Psoas muscle (tissue), 8 donors: Measurements from ENCODE around the gene SYN1. TPM values are rescaled to one million over a fixed set of nuclear protein-coding genes. Genes with fewer than 3 reads are reported as not detected.
A peak's percentile ranks its signal among the peaks of the same experiment; 100 is the strongest.

Experiments used
- ATAC-seq, 4 donors: fragments of 200-7000 bp; cut with Tn5 transposase; one replicate each; pipeline ENCODE4 v1.9.1; 2020; ENCODE audit warnings: moderate library complexity in 3 of 4, mild to moderate bottlenecking in 2 of 4
- DNase-seq, 2 donors: peaks; one replicate each; pipeline ENCODE4 v3.0.0-alpha.2; 2020
- H3K27ac ChIP-seq: fragments of 200-600 bp; one replicate; pipeline ENCODE4 v1.8.0; 2022
- H3K27me3 ChIP-seq, 3 donors: fragments of 200-600 bp in 1 of 3; one replicate each; pipeline versions ENCODE4 v1.6.1 to v1.8.0; 2013 to 2022; ENCODE audit warnings: low read length in 2 of 3, mild to moderate bottlenecking in 2 of 3, moderate library complexity in 1 of 3; ENCODE audit not compliant: insufficient read depth in 3 of 3
- H3K36me3 ChIP-seq, 2 donors: fragments of 200-600 bp in 1 of 2; one replicate each; pipeline versions ENCODE4 v1.6.1 to v1.8.0; 2013 to 2022; ENCODE audit warnings: low read depth in 1 of 2, mild to moderate bottlenecking in 1 of 2, moderate library complexity in 1 of 2; ENCODE audit not compliant: insufficient read depth in 1 of 2
- H3K4me1 ChIP-seq: fragments of 200-600 bp; one replicate; pipeline ENCODE4 v1.8.0; 2022
- H3K4me3 ChIP-seq: fragments of 200-600 bp; one replicate; pipeline ENCODE4 v1.8.0; 2022; ENCODE audit warnings: mild to moderate bottlenecking
- H3K9me3 ChIP-seq: fragments of 200-600 bp; one replicate; pipeline ENCODE4 v1.8.0; 2022
- CTCF ChIP-seq: fragments of 200-600 bp; IDR thresholded peaks from one replicate; pipeline ENCODE4 v1.8.0; 2022; ENCODE audit warnings: antibody characterized with exemption
- WGBS, 3 donors: extraction: QIAGEN DNeasy Blood & Tissue Kit; methylation state at CpG; one replicate each; pipeline versions ENCODE4 v1.1.6 to v1.1.7; 2013; 5-methylcytosine and 5-hydroxymethylcytosine counted together
- intact Hi-C, 2 donors: fragments of 100-400 bp; cut with DNase I; formaldehyde crosslinking; loops; one replicate each; pipeline versions ENCODE4 v1.11.0 to v1.14.2; 2022
- polyA plus RNA-seq, 3 donors: library from polyadenylated mRNA; stranded (reverse); fragments of 200-250 nt; gene quantifications; one replicate each; pipeline ENCODE4 v1.2.3, GENCODE V29; 2013
- total RNA-seq, 4 donors: library from RNA; stranded (reverse); fragmentation: NEBNext Ultra II Directional in 2 of 4; extraction: Animal tissue kit (Norgen Biotek cat#: 25700) in 2 of 4; gene quantifications; one replicate each; pipeline versions ENCODE4 v1.2.1 to v1.2.4, GENCODE V29; 2021 to 2023
- donor health status: healthy with polysubstance abuse.
- donor health status: DM: no; HTN: no; CAD: no; lungs with moderate emphysema.
- donor health status: Bipolar disorder and iron deficiency.
- donor health status: healthy.
- donor health status: DM: yes; HTN: yes; CAD: no.
- donor health status: DM: no; HTN: no; CAD: no.
- donor health status: DM: no; HTN: no; CAD: no.
- donor health status: DM: yes; HTN: yes; CAD: no.

The SYN1 gene
- total and polyA plus RNA-seq, 7 donors = 0.80 to 7.0 (median 2.3) TPM

DNA sequence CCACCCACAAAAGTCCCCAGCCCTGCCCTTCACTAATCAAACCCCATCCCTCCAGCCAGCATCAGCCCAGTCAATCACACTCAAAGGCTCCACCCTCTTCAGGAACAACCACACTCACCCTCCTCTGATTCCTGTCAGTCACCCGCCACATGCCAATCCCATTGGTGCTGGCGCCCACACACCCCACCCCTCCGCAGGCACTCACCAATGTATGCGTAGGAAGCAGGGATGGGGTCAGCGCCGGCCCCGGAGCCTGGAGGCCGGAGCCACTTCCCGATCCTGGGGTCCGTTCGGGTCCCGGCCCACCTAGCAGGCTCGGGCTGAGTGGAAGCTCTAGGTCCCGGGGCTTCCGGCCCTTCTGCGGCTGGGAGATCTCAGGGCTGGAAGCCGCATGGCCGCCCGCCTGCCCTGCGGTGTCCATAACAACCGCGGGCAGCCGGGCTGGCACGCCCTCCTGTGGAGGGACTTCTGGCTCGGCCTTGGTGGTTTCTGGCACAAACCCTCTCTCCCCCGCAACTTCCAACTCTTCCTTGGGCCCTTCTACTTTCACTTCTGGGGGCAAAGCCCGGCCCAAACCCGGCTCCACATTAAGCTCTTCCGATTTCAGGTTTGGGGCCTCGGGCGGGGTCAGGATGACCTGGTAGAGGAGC lies 18.0 kb upstream of the SYN1 start:
- WGBS, 3 donors = 66 to 74% (median 74%) methylated on average over 14 to 31 of the region's 31 CpGs
- ATAC-seq (peak in 3 of 4 donors; percentile 30 to 46 (median 38)), DNase-seq (peak in 1 of 2 donors; percentile 33)
- Histone ChIP-seq H3K27me3 (peaks cover 0 to under 1% (median 0%) of the 10 kb centered on the region in 3 donors), H3K4me1 (no peaks in the 10 kb centered on the region), H3K27ac (no peak overlapping the region), H3K4me3 (peak overlapping the region; percentile 28), H3K36me3 (peaks cover 2 to 57% of the 10 kb centered on the region in 2 donors), H3K9me3 (no peaks in the 10 kb centered on the region)
- no peak for TF ChIP-seq CTCF
- intact Hi-C loops = no loop called here

DNA sequence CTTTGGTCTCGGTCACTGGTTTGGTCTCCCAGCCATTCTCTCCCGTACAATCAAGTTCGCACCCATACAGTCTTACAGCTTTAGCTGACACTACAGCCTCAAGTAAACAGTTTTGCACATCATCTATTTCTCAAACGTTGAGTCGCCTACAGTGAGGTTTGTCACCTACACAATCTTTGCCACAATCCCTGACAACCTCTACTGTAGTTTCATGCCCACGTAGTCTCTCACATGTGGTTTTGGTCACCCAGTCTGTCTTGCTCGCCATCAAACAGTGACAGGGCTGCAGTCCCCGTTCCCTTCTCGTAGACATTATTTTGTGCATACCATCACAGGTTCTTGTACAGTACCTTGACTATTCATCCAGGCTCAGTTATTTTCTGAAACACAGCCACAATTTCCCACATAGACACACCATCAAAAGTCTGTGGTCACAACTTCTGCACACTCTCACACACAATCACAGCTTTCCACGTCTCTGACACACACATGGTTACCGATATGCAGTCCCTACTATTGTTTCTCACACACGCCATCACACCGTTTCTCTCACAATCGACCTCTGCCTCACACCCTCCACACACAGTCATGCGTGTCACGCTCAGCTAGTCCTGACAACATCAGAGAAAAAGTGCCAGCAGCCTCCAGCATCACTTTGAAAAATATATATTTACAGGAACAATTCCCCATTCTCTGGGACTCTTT lies 15.4 kb upstream of the SYN1 start:
- H3K9me3 ChIP-seq = no peaks in the 10 kb centered on the region
- DNase-seq (no peak), ATAC-seq (no peak)
- no peak for TF ChIP-seq CTCF
- peaks cover 2 to 42% of the 10 kb centered on the region in 2 donors for H3K36me3 ChIP-seq
- no peak overlapping the region for H3K27ac ChIP-seq
- H3K4me3 ChIP-seq = no peak overlapping the region
- WGBS, 3 donors = 82 to 89% (median 87%) methylated on average over 16 of the region's 16 CpGs
- H3K4me1 ChIP-seq = no peaks in the 10 kb centered on the region
- peaks cover 0 to 3% (median 0%) of the 10 kb centered on the region in 3 donors for H3K27me3 ChIP-seq
- intact Hi-C loops = no loop called here

DNA sequence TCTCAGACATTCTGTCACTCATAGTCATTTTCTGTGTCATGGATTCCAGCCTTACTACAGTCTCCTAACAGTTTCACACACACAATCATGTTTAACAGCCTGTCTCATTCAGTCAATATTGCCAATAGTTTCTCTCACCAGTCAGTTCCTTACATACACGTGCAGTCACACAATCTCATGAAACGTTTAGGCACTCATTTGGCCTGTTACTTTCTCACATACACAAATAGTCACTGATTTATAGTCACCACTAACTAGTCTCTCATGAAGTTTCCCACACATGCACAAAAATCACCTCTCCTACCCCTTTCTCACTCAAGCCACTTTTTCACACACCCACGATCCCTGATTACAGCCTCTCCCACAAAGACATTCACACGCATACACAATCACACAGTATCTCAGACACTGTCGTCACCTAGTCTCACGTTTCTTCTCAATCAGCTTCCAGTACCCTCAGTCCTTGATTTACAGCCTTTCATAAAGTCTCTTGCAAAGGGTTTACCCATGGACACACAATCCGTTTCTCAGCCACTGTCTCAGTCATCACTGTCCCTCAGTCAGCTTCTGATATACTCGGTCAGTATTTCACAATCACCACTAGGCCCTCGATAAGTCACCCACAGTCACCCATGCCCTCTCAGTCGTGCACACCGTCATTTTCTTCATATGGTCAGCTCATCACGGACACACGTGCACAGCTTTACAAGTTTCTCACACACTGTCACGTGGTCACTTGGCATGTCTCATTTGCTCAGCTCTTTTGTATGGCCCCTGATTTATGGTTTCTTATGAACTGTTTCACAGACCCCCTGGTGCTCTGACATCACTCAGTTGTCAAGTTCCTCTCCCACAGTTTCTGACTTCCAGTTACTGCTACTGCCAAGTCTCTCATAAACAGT lies 14.3 kb upstream of the SYN1 start:
- Histone ChIP-seq H3K4me1 (no peaks in the 10 kb centered on the region), H3K27ac (no peak overlapping the region), H3K27me3 (peaks cover 0 to 3% (median 0%) of the 10 kb centered on the region in 3 donors), H3K36me3 (peaks cover 2 to 34% of the 10 kb centered on the region in 2 donors), H3K9me3 (no peaks in the 10 kb centered on the region), H3K4me3 (no peak overlapping the region)
- intact Hi-C loops = no loop called here
- TF ChIP-seq CTCF = no peak
- DNase-seq (no peak), ATAC-seq (no peak)
- 63 to 71% (median 68%) methylated on average over 14 of the region's 14 CpGs for WGBS, 3 donors

GRCh38 chrX:47632666-47633065 lies 13.0 kb upstream of the SYN1 start:
- WGBS, 3 donors = 51 to 71% (median 59%) methylated on average over 4 of the region's 4 CpGs
- intact Hi-C loops = no loop called here
- no peak for ATAC-seq
- peaks cover 0 to 3% (median 0%) of the 10 kb centered on the region in 3 donors for H3K27me3 ChIP-seq
- H3K4me1 ChIP-seq = no peaks in the 10 kb centered on the region
- H3K9me3 ChIP-seq = no peaks in the 10 kb centered on the region
- H3K27ac ChIP-seq = no peak overlapping the region
- peaks cover 0 to 24% of the 10 kb centered on the region in 2 donors for H3K36me3 ChIP-seq
- DNase-seq = no peak
- no peak for TF ChIP-seq CTCF
- H3K4me3 ChIP-seq = no peak overlapping the region
